HepG2 (cell line): ENCODE data around the gene DMXL1.
"Not testable (repeated sequence)": the region's sequence is repeated elsewhere in the genome, so short reads cannot be mapped to it uniquely, and the experiment has no call there.

Source experiments
- BRCA1 ChIP-seq: sonication (generic); formaldehyde crosslinking; IDR thresholded peaks from 2 replicates; pipeline ENCODE4 v1.4.0; 2020; ENCODE audit warnings: missing genetic modification reagents
- CEBPB ChIP-seq: IDR thresholded peaks from 2 replicates; pipeline ENCODE4 v1.6.1; 2011; ENCODE audit warnings: low read depth, low read length, improper control_type of control experiment, borderline replicate concordance
- ETV6 ChIP-seq: sonication (generic); formaldehyde crosslinking; conservative IDR thresholded peaks from 2 replicates; pipeline ENCODE4 v1.4.0; 2020; ENCODE audit warnings: missing genetic modification reagents
- EZH2 ChIP-seq: conservative IDR thresholded peaks from 2 replicates; pipeline ENCODE4 v1.6.1; 2012; ENCODE audit warnings: mild to moderate bottlenecking, low read depth, low read length, moderate library complexity
- FOXP1 ChIP-seq, 2 experiments: fragments of 450-650 bp in 1 of 2; IDR thresholded peaks; 2 replicates each; pipeline ENCODE4 v1.6.1; 2017 to 2018; ENCODE audit warnings: antibody characterized with exemption in 1 of 2
- HNRNPUL1 ChIP-seq: fragments of 200-400 bp; formaldehyde crosslinking; IDR thresholded peaks from 2 replicates; pipeline ENCODE4 v1.6.1; 2017; ENCODE audit warnings: low read depth, mild to moderate bottlenecking, low read length, moderate library complexity
- NFYB ChIP-seq: sonication (generic); formaldehyde crosslinking; IDR thresholded peaks from 2 replicates; pipeline ENCODE4 v1.4.0; 2020; ENCODE audit warnings: missing genetic modification reagents
- ZBTB42 ChIP-seq: sonication (generic); formaldehyde crosslinking; IDR thresholded peaks from 2 replicates; pipeline ENCODE4 v1.5.0; 2020; ENCODE audit warnings: mild to moderate bottlenecking, missing genetic modification reagents
- ZHX2 ChIP-seq, 2 experiments: sonication (generic) in 1 of 2; formaldehyde crosslinking in 1 of 2; IDR thresholded peaks; 2 replicates each; pipeline versions ENCODE4 v1.6.1 to v1.9.0; 2014 to 2022; ENCODE audit warnings: antibody characterized with exemption in 1 of 2, borderline replicate concordance in 1 of 2, inconsistent platforms in 1 of 2, low read depth in 1 of 2, missing genetic modification reagents in 1 of 2
- ZNF124 ChIP-seq: sonication (generic); formaldehyde crosslinking; IDR thresholded peaks from 2 replicates; pipeline ENCODE4 v1.4.0; 2020; ENCODE audit warnings: missing genetic modification reagents
- ZNF335 ChIP-seq: sonication (generic); formaldehyde crosslinking; IDR thresholded peaks from 2 replicates; pipeline ENCODE4 v1.4.0; 2020; ENCODE audit warnings: missing genetic modification reagents
- TF ChIP-seq, protein P1 (sequence below): sonication (generic); formaldehyde crosslinking; IDR thresholded peaks from 2 replicates; pipeline ENCODE4 v1.4.0; 2020; ENCODE audit warnings: mild to moderate bottlenecking, missing genetic modification reagents

DNA sequence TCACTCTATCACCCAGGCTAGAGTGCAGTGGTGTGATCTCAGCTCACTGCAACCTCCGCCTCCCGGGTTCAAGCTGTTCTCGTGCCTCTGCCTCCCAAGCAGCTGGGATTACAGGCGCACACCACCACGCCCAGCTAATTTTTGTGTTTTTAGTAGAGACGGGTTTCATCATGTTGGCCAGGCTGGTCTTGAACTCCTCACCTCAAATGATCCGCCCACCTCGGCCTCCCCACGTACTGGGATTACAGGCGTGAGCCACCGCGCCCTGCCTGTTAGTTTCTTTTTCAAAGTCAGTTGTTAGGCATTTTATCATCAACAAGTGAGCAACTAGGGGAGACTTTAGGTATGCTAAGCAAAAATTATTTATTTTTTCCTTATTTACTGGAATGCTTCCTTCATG, 4.4 kb downstream of the DMXL1 start:
- not testable (repeated sequence) for TF ChIP-seq HNRNPUL1; ETV6 (CRISPR knock-in tag); ZNF124; FOXP1 (IDR thresholded peaks at IDR 0.05); FOXP1 (CRISPR knock-in tag; IDR thresholded peaks at IDR 0.05); NFYB (CRISPR knock-in tag); ZNF335; BRCA1 (CRISPR knock-in tag); CEBPB; ZBTB42; EZH2; ZHX2 (IDR thresholded peaks at IDR 0.05; ENCODE audit: low read depth); ZHX2 (CRISPR knock-in tag; IDR thresholded peaks at IDR 0.05; ENCODE audit: borderline replicate concordance)
- TF ChIP-seq, protein P1, sequence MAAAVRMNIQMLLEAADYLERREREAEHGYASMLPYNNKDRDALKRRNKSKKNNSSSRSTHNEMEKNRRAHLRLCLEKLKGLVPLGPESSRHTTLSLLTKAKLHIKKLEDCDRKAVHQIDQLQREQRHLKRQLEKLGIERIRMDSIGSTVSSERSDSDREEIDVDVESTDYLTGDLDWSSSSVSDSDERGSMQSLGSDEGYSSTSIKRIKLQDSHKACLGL (CRISPR knock-in tag): not testable (repeated sequence)
